Neural cell (in vitro differentiated cells): Measurements from ENCODE around the gene CAMK1. TPM values are rescaled to one million over a fixed set of nuclear protein-coding genes. Genes with fewer than 3 reads are reported as not detected.

ENCODE experiments used
- H2AFZ ChIP-seq: fragments of 200-600, 300-800 bp; sonication (generic), shearing (Covaris generic); 2 replicates; pipeline ENCODE4 v1.6.0; 2014; ENCODE audit warnings: low read depth, mild to moderate bottlenecking, antibody characterized with exemption, low read length, moderate library complexity
- H3F3A ChIP-seq: fragments of 200-600 bp; shearing (Covaris generic); 2 replicates; pipeline ENCODE4 v1.6.1; 2016; ENCODE audit warnings: mild to moderate bottlenecking, moderate library complexity, mixed read lengths, antibody characterized with exemption, low read length; ENCODE audit not compliant: insufficient read depth, poor library complexity, severe bottlenecking
- H3K27ac ChIP-seq: fragments of 200-600, 300-800 bp; sonication (generic), shearing (Covaris generic); 2 replicates; pipeline ENCODE4 v1.5.1; 2014; ENCODE audit warnings: mild to moderate bottlenecking, low read length, moderate library complexity
- H3K27me3 ChIP-seq: fragments of 300-800, 200-600 bp; sonication (generic), shearing (Covaris generic); 2 replicates; pipeline ENCODE4 v1.6.0; 2014; ENCODE audit warnings: mild to moderate bottlenecking, low read depth, low read length, moderate library complexity; ENCODE audit not compliant: insufficient read depth
- H3K36me3 ChIP-seq: fragments of 300-800, 200-600 bp; sonication (generic), shearing (Covaris generic); 2 replicates; pipeline ENCODE4 v1.5.1; 2014; ENCODE audit warnings: mild to moderate bottlenecking, antibody characterized with exemption, low read length, moderate library complexity; ENCODE audit not compliant: insufficient read depth
- H3K4me2 ChIP-seq: fragments of 300-800, 200-600 bp; sonication (generic), shearing (Covaris generic); 2 replicates; pipeline ENCODE4 v1.6.0; 2014; ENCODE audit warnings: mild to moderate bottlenecking, low read length
- H3K4me3 ChIP-seq: fragments of 300-800, 200-600 bp; sonication (generic), shearing (Covaris generic); 2 replicates; pipeline ENCODE4 v1.5.1; 2014; ENCODE audit warnings: mild to moderate bottlenecking, low read length, moderate library complexity
- H3K79me2 ChIP-seq: fragments of 200-600 bp; shearing (Covaris generic); replicated peaks from 2 replicates; pipeline ENCODE4 v1.6.0; 2014; ENCODE audit warnings: mild to moderate bottlenecking, low read length, moderate library complexity; ENCODE audit not compliant: insufficient read depth
- H3K9ac ChIP-seq: fragments of 300-800, 200-600 bp; sonication (generic), shearing (Covaris generic); 2 replicates; pipeline ENCODE4 v1.6.1; 2016; ENCODE audit warnings: mild to moderate bottlenecking, low read length, mixed read lengths
- H3K9me2 ChIP-seq: fragments of 200-600 bp; shearing (Covaris generic); 2 replicates; pipeline ENCODE4 v1.6.1; 2016; ENCODE audit warnings: mild to moderate bottlenecking, low read length, mixed read lengths; ENCODE audit not compliant: insufficient read depth
- H3K9me3 ChIP-seq: fragments of 200-600, 300-800 bp; sonication (generic), shearing (Covaris generic); 2 replicates; pipeline ENCODE4 v1.6.1; 2016; ENCODE audit warnings: mild to moderate bottlenecking, mixed run types, low read length, moderate library complexity, mixed read lengths
- H4K20me1 ChIP-seq: fragments of 200-600 bp; shearing (Covaris generic); 2 replicates; pipeline ENCODE4 v1.6.1; 2016; ENCODE audit warnings: mild to moderate bottlenecking, mixed run types; ENCODE audit not compliant: insufficient read depth
- CTCF ChIP-seq: fragments of 450-650 bp; IDR thresholded peaks from 2 replicates; pipeline ENCODE4 v1.5.1; 2014; ENCODE audit warnings: antibody characterized with exemption, mild to moderate bottlenecking, moderate library complexity; ENCODE audit not compliant: poor library complexity, severe bottlenecking
- EP300 ChIP-seq: fragments of 450-650 bp; conservative IDR thresholded peaks from 2 replicates; pipeline ENCODE4 v1.6.1; 2014; ENCODE audit warnings: antibody characterized with exemption, mild to moderate bottlenecking, moderate library complexity; ENCODE audit not compliant: poor library complexity, severe bottlenecking
- EZH2 ChIP-seq: fragments of 200-600, 300-800 bp; shearing (Covaris generic), sonication (generic); IDR thresholded peaks from 2 replicates; pipeline ENCODE4 v1.6.1; 2014; ENCODE audit warnings: antibody characterized with exemption, low read length, borderline replicate concordance, mild to moderate bottlenecking; ENCODE audit not compliant: insufficient read depth, poor library complexity, severe bottlenecking
- MXI1 ChIP-seq: fragments of 450-650 bp; conservative IDR thresholded peaks from 2 replicates; pipeline ENCODE4 v1.6.1; 2014; ENCODE audit warnings: antibody characterized with exemption, mild to moderate bottlenecking; ENCODE audit not compliant: poor library complexity, severe bottlenecking
- POLR2AphosphoS5 ChIP-seq: IDR thresholded peaks from 2 replicates; pipeline ENCODE4 v1.6.1; 2012
- RAD21 ChIP-seq: fragments of 450-650 bp; conservative IDR thresholded peaks from 2 replicates; pipeline ENCODE4 v1.6.1; 2014; ENCODE audit warnings: antibody characterized with exemption, mild to moderate bottlenecking, moderate library complexity
- SMC3 ChIP-seq: fragments of 450-650 bp; conservative IDR thresholded peaks from 2 replicates; pipeline ENCODE4 v1.6.1; 2014; ENCODE audit warnings: antibody characterized with exemption, mild to moderate bottlenecking, moderate library complexity; ENCODE audit not compliant: poor library complexity
- TAF1 ChIP-seq: IDR thresholded peaks from 2 replicates; pipeline ENCODE4 v1.6.1; 2012; ENCODE audit warnings: low read depth
- polyA plus RNA-seq: library from polyadenylated mRNA; depleted of rRNA; stranded (reverse); fragments of >200 nt; gene quantifications from 2 replicates; pipeline ENCODE4 v1.2.3, GENCODE V29; 2014
- TF ChIP-seq, protein P1 (sequence below): IDR thresholded peaks from 2 replicates; pipeline ENCODE4 v1.6.1; 2012; ENCODE audit warnings: borderline replicate concordance

Gene CAMK1
- polyA plus RNA-seq, 1 donor from 2014 or later, result 18.7 TPM

- peak overlapping the region; percentile 82 for H2AFZ ChIP-seq
- no peaks in the 10 kb centered on the region for H3K27me3 ChIP-seq
- no peaks in the 10 kb centered on the region for H3F3A ChIP-seq
- peak overlapping the region; percentile 98 for H3K27ac ChIP-seq
- H3K36me3 ChIP-seq, result peaks cover 5% of the 10 kb centered on the region
- H3K4me3 ChIP-seq, result peak overlapping the region; percentile 97
- H3K79me2 ChIP-seq, result peaks cover 30% of the 10 kb centered on the region
- H3K9me3 ChIP-seq, result no peaks in the 10 kb centered on the region
- TF ChIP-seq SMC3 (no peak), MXI1 (peak; percentile 30)
- TF ChIP-seq, protein P1, sequence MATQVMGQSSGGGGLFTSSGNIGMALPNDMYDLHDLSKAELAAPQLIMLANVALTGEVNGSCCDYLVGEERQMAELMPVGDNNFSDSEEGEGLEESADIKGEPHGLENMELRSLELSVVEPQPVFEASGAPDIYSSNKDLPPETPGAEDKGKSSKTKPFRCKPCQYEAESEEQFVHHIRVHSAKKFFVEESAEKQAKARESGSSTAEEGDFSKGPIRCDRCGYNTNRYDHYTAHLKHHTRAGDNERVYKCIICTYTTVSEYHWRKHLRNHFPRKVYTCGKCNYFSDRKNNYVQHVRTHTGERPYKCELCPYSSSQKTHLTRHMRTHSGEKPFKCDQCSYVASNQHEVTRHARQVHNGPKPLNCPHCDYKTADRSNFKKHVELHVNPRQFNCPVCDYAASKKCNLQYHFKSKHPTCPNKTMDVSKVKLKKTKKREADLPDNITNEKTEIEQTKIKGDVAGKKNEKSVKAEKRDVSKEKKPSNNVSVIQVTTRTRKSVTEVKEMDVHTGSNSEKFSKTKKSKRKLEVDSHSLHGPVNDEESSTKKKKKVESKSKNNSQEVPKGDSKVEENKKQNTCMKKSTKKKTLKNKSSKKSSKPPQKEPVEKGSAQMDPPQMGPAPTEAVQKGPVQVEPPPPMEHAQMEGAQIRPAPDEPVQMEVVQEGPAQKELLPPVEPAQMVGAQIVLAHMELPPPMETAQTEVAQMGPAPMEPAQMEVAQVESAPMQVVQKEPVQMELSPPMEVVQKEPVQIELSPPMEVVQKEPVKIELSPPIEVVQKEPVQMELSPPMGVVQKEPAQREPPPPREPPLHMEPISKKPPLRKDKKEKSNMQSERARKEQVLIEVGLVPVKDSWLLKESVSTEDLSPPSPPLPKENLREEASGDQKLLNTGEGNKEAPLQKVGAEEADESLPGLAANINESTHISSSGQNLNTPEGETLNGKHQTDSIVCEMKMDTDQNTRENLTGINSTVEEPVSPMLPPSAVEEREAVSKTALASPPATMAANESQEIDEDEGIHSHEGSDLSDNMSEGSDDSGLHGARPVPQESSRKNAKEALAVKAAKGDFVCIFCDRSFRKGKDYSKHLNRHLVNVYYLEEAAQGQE, result peak; percentile 22
- no peaks in the 10 kb centered on the region for H4K20me1 ChIP-seq
- H3K9me2 ChIP-seq, result no peaks in the 10 kb centered on the region
- peak overlapping the region; percentile 85 for H3K4me2 ChIP-seq
- peak overlapping the region; percentile 99 for H3K9ac ChIP-seq
Measured at GRCh38 chr3:9793161-9793781, 23.5 kb upstream of the CAMK1 start.

DNA sequence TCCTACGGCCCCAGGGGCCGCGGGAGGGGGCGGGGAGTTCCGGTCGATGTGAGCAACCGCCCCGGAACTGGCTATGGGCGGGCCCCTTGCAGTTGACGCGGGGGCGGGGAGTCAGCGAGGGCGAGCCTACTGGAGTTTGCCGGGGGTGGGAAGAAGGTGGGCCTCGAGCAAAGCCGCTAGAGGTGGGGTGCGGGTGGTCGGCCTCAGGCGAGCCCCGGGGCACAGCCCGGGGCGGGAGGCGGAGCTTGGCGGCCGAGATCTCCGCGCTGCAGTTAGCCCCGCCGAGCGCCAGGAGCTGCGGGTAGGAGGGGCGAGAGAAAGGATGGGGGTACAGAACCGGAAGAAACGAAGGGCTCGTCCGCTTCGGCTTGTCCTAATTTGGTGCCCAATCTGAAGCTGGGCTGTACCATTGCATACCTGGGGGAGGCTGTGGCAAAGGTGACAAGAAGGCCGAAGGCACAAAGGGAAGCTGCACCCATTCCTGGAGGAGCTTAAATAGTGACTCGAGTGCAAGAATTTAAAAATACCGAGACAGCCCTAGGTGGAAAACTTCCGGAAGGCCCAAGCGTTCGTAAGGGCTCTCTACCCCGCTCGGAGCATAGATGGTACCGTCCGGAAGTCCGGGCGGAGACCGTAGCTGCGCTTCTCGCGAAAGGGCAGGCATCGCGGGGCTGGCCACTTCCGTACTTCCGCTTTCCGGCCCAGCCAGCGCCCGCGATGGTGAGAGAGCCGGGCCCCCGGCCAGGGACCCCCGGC, 22.8 kb upstream of the CAMK1 start, which contains the start of the genes ARPC4 and TADA3:
Gene ARPC4, plus strand, starts transcription at position 678 of the 756 bp plus-strand sequence. Its CDS starts 40 bp downstream, at position 718.
Gene TADA3, minus strand, starts transcription at position 69 of the 756 bp plus-strand sequence. CDS start 1,007 bp downstream, outside the sequence.
- H2AFZ ChIP-seq, result peak within 1 kb of the TSS; percentile 82
- peak within 1 kb of the TSS; percentile 99 for H3K9ac ChIP-seq
- peak within 1 kb of the TSS; percentile 97 for H3K4me3 ChIP-seq
- no peaks in the 10 kb centered on the region for H3K27me3 ChIP-seq
- H3K27ac ChIP-seq, result peak within 1 kb of the TSS; percentile 98
- H3K36me3 ChIP-seq, result peaks cover 5% of the 10 kb centered on the region
- no peaks in the 10 kb centered on the region for H4K20me1 ChIP-seq
- no peaks in the 10 kb centered on the region for H3K9me2 ChIP-seq
- H3K79me2 ChIP-seq, result peaks cover 30% of the 10 kb centered on the region
- peak within 1 kb of the TSS; percentile 85 for H3K4me2 ChIP-seq
- no peaks in the 10 kb centered on the region for H3K9me3 ChIP-seq
- TF ChIP-seq EP300 (peak; percentile 44), EZH2 (no peak), SMC3 (no peak), TAF1 (peak; percentile 59), POLR2AphosphoS5 (peak; percentile 65), RAD21 (no peak), CTCF (peak; percentile 34), MXI1 (peak; percentile 42)
- TF ChIP-seq, protein P1, result no peak
- no peaks in the 10 kb centered on the region for H3F3A ChIP-seq
